Measurements from ENCODE around the gene TEX51.

The TEX51 gene

GRCh38 chr2:126914811-126915500 is 16.3 kb downstream of the TEX51 start:
- no peak for DNase-seq (ENCODE audit: low spot score)

DNA sequence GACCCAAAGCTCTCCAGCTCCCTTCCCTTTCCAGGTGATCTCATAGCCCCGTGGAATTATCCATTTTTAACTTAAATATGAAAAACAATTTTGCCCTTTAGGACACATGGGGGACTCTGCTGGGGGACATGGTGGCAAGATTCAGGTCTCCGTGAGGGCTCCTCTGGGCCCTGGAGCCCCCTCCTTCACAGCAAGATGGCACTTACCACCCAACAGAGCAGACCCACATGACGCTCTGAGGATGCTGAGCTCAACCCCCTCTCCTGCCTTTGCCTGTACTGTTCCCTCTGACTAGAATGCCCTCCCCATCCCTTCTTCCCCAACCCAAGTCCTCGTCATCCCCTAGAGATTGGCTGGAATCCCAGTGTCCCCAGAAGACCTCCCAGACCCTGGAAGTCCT is 17.2 kb downstream of the TEX51 start:
- no peak for DNase-seq (ENCODE audit: low spot score)

GRCh38 chr2:126916744-126917143 is 18.1 kb downstream of the TEX51 start:
- no peak for DNase-seq (ENCODE audit: low spot score)

- no peak for DNase-seq (ENCODE audit: low spot score)
Observed at GRCh38 chr2:126921066-126921465, 22.4 kb downstream of the TEX51 start.

- no peak for DNase-seq (ENCODE audit: low spot score)
Observed at GRCh38 chr2:126930970-126931590, 32.4 kb downstream of the TEX51 start.

- DNase-seq (ENCODE audit: low spot score): no peak
Observed at GRCh38 chr2:126932529-126932928, 33.8 kb downstream of the TEX51 start.

GRCh38 chr2:126932966-126933710 is 34.4 kb downstream of the TEX51 start:
- no peak for DNase-seq (ENCODE audit: low spot score)

GRCh38 chr2:126933711-126934091 is 35.0 kb downstream of the TEX51 start:
- no peak for DNase-seq (ENCODE audit: low spot score)

- no peak for DNase-seq (ENCODE audit: low spot score)
Observed at GRCh38 chr2:126934809-126935208, 36.1 kb downstream of the TEX51 start.

GRCh38 chr2:126935774-126936173 is 37.1 kb downstream of the TEX51 start:
- no peak for DNase-seq (ENCODE audit: low spot score)

GRCh38 chr2:126936219-126936723 is 37.6 kb downstream of the TEX51 start:
- no peak for DNase-seq (ENCODE audit: low spot score)

DNA sequence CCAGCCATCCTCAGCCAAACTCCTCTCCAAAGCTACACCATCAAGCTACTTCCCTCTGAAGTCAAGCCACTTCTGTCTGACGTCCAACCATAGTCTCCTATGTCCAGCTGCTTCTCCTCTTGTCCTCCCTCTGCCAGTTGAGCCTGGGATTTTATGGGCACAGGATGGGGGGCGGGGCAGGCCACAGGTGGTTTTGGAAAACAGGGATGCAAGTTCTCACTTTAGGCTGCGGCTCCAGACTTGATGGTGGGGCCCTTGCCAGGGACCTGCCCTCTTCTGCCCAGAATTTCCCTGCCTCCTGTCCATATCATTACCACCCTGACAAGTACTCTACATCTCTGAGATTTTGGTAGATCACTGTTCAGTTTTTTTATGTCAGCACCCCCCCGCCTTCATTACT is 41.6 kb downstream of the TEX51 start:
- DNase-seq (ENCODE audit: low spot score): no peak

DNA sequence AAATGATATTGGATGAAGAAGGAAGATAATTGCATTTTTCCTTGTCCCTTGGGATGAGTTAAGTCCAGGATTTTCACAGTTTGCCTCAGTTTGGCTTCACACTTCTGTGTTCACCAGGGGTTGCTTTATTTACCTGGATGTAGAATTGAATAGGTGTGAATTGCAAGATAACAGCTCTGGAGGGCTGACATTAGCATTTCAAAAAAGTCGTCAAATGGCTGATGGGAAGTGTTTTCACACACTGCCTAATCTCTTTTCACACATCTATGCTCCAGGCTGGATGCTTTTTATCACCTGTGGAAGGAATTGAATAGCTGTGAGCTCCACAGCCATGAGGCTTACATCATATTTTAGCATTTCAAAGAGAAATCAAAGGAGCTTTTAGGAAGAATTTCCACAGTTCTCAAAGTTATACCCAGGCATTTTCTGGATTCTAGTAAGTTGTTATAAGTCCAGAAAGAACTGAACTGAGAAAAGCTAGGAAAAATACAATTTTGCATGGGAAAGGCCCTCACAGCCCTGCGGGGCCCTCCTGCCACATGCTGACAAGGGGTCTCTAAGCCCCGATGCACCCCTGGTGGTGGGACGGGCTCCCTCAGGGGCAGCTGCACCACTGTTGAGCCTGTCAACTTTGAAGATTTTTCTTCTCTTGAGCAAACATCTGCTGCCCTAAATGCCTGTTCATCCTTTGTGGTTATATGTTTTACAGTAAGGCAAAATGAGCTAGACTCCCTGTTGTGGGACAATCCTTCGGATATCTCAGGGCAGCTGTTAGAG is 43.9 kb downstream of the TEX51 start:
- no peak for DNase-seq (ENCODE audit: low spot score)

GRCh38 chr2:126943612-126944348 is 45.1 kb downstream of the TEX51 start:
- no peak for DNase-seq (ENCODE audit: low spot score)

DNA sequence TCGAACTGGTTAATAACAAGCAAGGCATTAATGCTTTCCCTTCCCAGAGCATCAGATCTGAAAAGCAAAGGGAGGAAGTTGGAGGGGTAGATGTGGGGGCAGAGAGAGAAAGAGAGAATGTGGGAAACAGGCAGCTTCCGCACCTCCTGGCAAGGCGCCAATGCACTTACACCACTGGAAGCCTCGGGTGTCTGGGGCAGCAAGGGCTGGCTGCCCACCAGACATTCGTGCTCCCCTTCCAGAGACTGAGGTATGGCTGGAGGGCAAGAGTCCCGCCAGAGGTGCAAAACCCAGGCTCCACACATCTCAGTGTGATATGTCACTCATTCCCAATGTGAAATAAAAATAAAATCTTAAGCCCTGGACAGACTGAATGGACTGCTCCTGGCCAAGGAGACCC is 46.4 kb downstream of the TEX51 start:
- DNase-seq (ENCODE audit: low spot score): no peak

DNA sequence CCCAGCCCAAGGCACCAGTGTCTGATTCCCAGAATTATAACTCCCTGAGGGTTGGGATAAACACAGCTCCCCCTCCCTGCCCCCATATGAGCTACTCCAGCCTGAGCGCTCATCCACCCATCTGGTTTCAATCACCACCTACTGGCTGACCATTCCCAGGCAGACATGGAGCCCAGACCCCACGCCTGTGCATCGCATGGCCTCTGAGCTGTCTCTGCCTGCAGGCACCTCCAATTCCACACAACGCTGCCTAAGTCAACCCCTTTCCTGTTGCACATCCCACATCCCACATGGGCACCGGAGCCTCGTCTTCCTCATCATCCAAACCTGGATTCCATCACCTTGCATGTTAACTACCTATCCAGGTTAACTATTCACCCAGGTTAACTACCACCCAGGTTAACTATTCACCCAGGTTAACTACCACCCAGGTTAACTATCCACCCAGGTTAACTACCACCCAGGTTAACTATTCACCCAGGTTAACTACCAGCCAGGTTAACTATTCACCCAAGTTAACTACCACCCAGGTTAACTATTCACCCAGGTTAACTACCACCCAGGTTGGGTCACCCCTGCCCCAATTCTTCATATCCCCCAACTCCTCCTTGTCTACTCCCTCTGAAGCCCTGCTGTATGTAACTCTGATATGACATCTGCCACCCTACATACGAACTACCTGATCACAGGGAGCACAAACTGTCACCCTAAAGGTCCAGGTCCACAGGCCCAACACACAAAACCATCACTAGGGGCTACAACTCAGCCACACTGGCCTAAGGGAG is 47.8 kb downstream of the TEX51 start:
- no peak for DNase-seq (ENCODE audit: low spot score)

- DNase-seq (ENCODE audit: low spot score): no peak
Observed at GRCh38 chr2:126947103-126947429, 48.4 kb downstream of the TEX51 start.

DNA sequence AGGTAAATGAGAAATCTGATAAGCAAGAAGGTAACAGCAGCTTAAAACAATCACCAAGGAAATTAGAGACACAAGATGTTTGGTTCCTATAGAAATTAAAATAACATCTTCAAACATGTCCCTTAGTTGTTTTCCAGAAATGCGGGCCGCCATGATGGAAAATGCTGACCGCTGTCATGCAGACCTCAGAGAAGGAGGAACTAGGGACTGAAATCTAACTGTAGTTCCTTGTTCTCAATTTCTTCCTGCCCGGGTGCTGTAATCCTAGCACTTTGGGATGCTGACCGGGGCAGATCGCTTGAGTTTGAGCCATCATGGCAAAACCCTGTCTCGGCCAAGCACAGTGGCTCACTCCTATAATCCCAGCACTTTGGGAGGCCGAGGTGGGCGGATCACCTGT is 51.1 kb downstream of the TEX51 start:
- DNase-seq (ENCODE audit: low spot score): no peak

DNA sequence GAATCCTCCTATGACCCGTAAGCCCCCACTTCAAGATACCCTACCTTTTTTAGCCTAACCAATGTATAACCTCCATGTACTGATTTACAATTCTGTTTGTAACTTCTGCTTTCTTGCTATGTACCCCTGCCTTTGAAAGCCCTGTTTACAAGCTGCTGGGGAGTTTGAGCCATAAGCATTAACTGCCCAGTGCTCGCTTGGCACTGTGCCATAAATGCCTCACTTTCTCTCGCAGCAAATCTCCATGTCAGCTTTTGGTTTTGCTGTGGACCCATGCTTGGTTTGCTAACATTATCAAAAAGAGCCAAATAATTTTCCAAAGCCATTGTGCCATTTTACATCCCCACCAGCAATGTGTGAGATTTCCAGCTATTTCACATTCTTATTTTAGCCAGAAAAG is 51.8 kb downstream of the TEX51 start:
- DNase-seq (ENCODE audit: low spot score): no peak
